ENCODE data around the gene EIPR1. TPM values are rescaled to one million over a fixed set of nuclear protein-coding genes. Genes with fewer than 3 reads are reported as not detected.

EIPR1 gene
- total RNA-seq, 2 donors from 2014 or later = 13.5 TPM

GRCh38 chr2:3229221-3229620, 148.4 kb downstream of the EIPR1 start:
- H3K27me3 ChIP-seq = no peaks in the 10 kb centered on the region
- intact Hi-C loops (cut with DNase I) = no loop called here
- H3K4me3 ChIP-seq = no peak overlapping the region
- ATAC-seq = no peak
- TF ChIP-seq CTCF (IDR thresholded peaks at IDR 0.05) = no peak
- H3K9me3 ChIP-seq = no peaks in the 10 kb centered on the region
- no peaks in the 10 kb centered on the region for H3K36me3 ChIP-seq (replicated peaks in 1 of 2; ENCODE audit: insufficient read depth in 1 of 2, low read depth in 2 of 2)
- H3K27ac ChIP-seq = no peak overlapping the region
- H3K4me1 ChIP-seq = no peaks in the 10 kb centered on the region
- 81 to 86% methylated on average over 3 of the region's 3 CpGs for WGBS, 2 donors
- no peak for DNase-seq

- H3K4me3 ChIP-seq = no peak overlapping the region
- 86 to 93% methylated on average over 5 to 9 of the region's 9 CpGs for WGBS, 2 donors
- no peaks in the 10 kb centered on the region for H3K4me1 ChIP-seq
- TF ChIP-seq POLR2A (IDR thresholded peaks at IDR 0.05) (no peak), CTCF (IDR thresholded peaks at IDR 0.05) (no peak)
- no peaks in the 10 kb centered on the region for H3K27me3 ChIP-seq
- intact Hi-C loops (cut with DNase I) = no loop called here
- no peak for DNase-seq
- no peak overlapping the region for H3K27ac ChIP-seq
- no peak for ATAC-seq
- H3K9me3 ChIP-seq = no peaks in the 10 kb centered on the region
- H3K36me3 ChIP-seq (replicated peaks in 1 of 2; ENCODE audit: insufficient read depth in 1 of 2, low read depth in 2 of 2) = no peaks in the 10 kb centered on the region
Measured at GRCh38 chr2:3224681-3225080, 152.9 kb downstream of the EIPR1 start.

DNA sequence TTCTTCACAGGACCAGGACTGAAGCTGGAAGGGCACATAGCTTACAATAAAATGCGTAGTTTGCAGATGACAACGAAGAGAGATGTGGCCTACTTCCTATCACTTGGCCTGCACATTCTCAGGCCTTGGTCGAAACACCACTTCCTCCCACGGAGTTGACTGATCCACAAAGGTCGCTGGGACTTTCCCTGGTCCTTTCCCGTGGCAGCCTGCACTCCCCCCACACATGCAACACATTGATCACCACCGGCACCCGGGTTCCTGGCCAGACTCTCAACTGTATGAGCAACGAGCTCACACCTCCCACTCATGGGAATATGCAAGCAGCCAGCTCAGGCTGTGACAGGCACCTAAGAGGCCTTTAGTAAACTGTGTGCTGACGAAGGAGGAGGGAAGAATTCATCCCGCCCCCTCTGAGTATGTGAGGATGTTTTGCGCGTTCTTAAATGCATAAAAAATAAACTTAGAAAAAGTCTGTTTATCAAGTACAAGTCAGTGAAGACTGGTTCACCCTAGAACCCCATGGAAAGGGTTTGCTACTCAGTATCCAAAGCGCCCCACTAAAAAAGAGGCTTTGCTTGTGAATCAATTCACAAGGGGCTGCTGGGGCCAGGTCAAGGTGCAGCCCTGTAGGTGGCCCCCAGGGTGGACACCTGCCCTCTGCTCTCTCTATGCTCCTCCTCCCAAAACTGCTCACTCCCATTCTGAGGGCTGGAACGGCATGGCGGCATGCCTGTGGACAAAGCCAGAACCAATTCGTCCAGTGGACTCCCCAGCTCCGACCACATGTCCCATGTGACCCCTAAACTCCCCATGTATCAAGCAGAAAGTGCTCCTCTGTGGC, 154.3 kb downstream of the EIPR1 start:
- TF ChIP-seq POLR2A (IDR thresholded peaks at IDR 0.05) = no peak
- no peak for TF ChIP-seq CTCF (IDR thresholded peaks at IDR 0.05)
- ATAC-seq = no peak
- H3K4me3 ChIP-seq = no peak overlapping the region
- H3K27ac ChIP-seq = no peak overlapping the region
- intact Hi-C loops (cut with DNase I) = no loop called here
- no peaks in the 10 kb centered on the region for H3K9me3 ChIP-seq
- H3K36me3 ChIP-seq (replicated peaks in 1 of 2; ENCODE audit: insufficient read depth in 1 of 2, low read depth in 2 of 2) = no peaks in the 10 kb centered on the region
- DNase-seq = no peak
- 85 to 88% methylated on average over 18 of the region's 18 CpGs for WGBS, 2 donors
- H3K4me1 ChIP-seq = no peaks in the 10 kb centered on the region
- no peaks in the 10 kb centered on the region for H3K27me3 ChIP-seq

- no peaks in the 10 kb centered on the region for H3K27me3 ChIP-seq
- H3K4me3 ChIP-seq = no peak overlapping the region
- H3K27ac ChIP-seq = no peak overlapping the region
- intact Hi-C loops (cut with DNase I) = no loop called here
- ATAC-seq (no peak), DNase-seq (no peak)
- no peaks in the 10 kb centered on the region for H3K9me3 ChIP-seq
- WGBS, 2 donors = 84% methylated on average over 9 of the region's 9 CpGs
- no peaks in the 10 kb centered on the region for H3K4me1 ChIP-seq
- TF ChIP-seq CTCF (IDR thresholded peaks at IDR 0.05) = no peak
- no peak for TF ChIP-seq POLR2A (IDR thresholded peaks at IDR 0.05)
- H3K36me3 ChIP-seq (replicated peaks in 1 of 2; ENCODE audit: insufficient read depth in 1 of 2, low read depth in 2 of 2) = no peaks in the 10 kb centered on the region
Measured at GRCh38 chr2:3222636-3223035, 155.0 kb downstream of the EIPR1 start.

- H3K27ac ChIP-seq = no peak overlapping the region
- no peak for TF ChIP-seq POLR2A (IDR thresholded peaks at IDR 0.05)
- no peak for TF ChIP-seq CTCF (IDR thresholded peaks at IDR 0.05)
- H3K27me3 ChIP-seq = no peaks in the 10 kb centered on the region
- H3K36me3 ChIP-seq (replicated peaks in 1 of 2; ENCODE audit: insufficient read depth in 1 of 2, low read depth in 2 of 2) = no peaks in the 10 kb centered on the region
- intact Hi-C loops (cut with DNase I) = no loop called here
- H3K4me3 ChIP-seq = no peak overlapping the region
- H3K4me1 ChIP-seq = no peaks in the 10 kb centered on the region
- ATAC-seq (no peak), DNase-seq (no peak)
- no peaks in the 10 kb centered on the region for H3K9me3 ChIP-seq
- WGBS, 2 donors = 93% methylated on average over 4 of the region's 4 CpGs; no CpG with 5 or more reads in 1 of the 2 donors
Measured at GRCh38 chr2:3219536-3219935, 158.1 kb downstream of the EIPR1 start.
